ENCODE data around the gene CAP2.

The CAP2 gene

GRCh38 chr6:17460862-17461261, 67.5 kb downstream of the CAP2 start:
- no peak for TF ChIP-seq CTCF (conservative IDR thresholded peaks at IDR 0.05; ENCODE audit: low read depth, low read length)
- no peak overlapping the region for H3K4me3 ChIP-seq (ENCODE audit: low read length)
- no peak for DNase-seq (ENCODE audit: low read depth)

- TF ChIP-seq CTCF (conservative IDR thresholded peaks at IDR 0.05; ENCODE audit: low read depth, low read length): no peak
These were observed 72.8 kb downstream of the CAP2 start for GRCh38 chr6:17466147-17466546.

DNA sequence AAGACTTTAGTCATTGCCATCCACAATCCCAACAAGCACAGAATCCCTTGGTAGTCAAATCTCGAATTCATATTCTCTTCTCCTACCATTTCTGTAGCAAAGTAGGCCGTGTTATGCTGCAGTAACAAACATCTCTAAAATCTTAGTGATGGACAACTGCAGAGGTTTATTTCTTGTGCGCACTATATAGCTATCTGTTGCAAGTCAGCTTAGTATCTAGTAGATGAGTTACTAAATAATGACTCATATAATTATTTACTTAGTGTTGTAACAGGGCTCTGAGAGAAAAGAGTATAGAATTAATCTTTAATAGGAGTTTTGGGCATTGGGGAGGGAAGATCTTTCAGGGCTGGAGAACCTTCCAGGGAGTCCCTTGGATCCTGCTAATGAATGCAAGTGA, 73.3 kb downstream of the CAP2 start:
- no peak for DNase-seq (ENCODE audit: low read depth)
- no peak for TF ChIP-seq CTCF (conservative IDR thresholded peaks at IDR 0.05; ENCODE audit: low read depth, low read length)
- H3K4me3 ChIP-seq (ENCODE audit: low read length): no peak overlapping the region

More at GRCh38 chr6:17466147-17466546, 72.8 kb downstream of the CAP2 start:
- no peak for DNase-seq (ENCODE audit: low read depth)
- no peak overlapping the region for H3K4me3 ChIP-seq (ENCODE audit: low read length)

DNA sequence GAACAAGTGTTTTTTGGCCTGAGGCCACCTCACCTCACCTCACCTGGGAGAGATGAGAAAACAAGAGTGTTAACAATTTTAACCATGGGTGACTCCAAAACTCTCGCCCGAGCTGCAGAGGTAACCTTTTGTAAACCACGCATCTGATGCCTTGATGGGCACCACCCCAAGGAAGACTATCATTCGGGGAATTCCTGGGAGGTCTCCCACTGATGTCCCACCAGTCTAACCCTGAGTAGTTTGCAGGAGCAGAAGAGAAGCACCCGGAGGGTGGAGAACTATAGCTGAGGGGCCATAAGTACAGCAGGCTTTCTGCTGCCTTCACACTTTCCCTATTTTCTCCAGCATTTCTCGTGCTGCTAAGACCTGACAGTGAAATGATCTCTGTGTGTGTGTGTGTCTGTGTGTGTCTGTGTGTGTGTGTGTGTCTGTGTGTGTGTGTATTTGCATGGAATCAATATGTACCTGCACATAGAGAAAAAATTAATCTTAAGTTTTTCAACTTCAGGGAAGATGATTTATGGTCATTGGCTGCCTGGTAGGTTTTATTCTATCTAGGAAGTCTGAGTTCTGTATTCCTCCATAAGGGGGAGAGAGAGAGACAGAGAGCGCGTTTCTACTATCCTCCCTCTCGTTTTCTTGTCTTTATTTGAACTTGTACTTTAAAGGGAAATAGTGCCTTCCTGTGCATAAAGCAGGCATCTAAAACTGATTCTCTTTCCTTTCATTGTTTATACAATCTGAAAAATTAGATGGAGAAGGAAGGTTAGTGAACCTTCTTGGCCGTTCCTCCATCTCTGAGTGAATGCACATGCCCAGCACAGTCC, 75.8 kb downstream of the CAP2 start:
- DNase-seq (ENCODE audit: low read depth): no peak
- peak; percentile 44 for TF ChIP-seq CTCF (conservative IDR thresholded peaks at IDR 0.05; ENCODE audit: low read depth, low read length)
- no peak overlapping the region for H3K4me3 ChIP-seq (ENCODE audit: low read length)

GRCh38 chr6:17470202-17470937, 77.0 kb downstream of the CAP2 start:
- no peak for DNase-seq (ENCODE audit: low read depth)

GRCh38 chr6:17470938-17471327, 77.5 kb downstream of the CAP2 start:
- no peak for TF ChIP-seq CTCF (conservative IDR thresholded peaks at IDR 0.05; ENCODE audit: low read depth, low read length)
- no peak overlapping the region for H3K4me3 ChIP-seq (ENCODE audit: low read length)
- peak; percentile 63 for DNase-seq (ENCODE audit: low read depth)

More at GRCh38 chr6:17470202-17470937, 77.0 kb downstream of the CAP2 start:
- no peak for TF ChIP-seq CTCF (conservative IDR thresholded peaks at IDR 0.05; ENCODE audit: low read depth, low read length)
- H3K4me3 ChIP-seq (ENCODE audit: low read length): no peak overlapping the region

Measured in retinal pigment epithelial cell (primary cell).